GM21619 (cell line): ENCODE data around the gene SLC35A3.
A peak's percentile ranks its signal among the peaks of the same experiment; 100 is the strongest.
"Not testable (repeated sequence)": the region's sequence is repeated elsewhere in the genome, so short reads cannot be mapped to it uniquely, and the experiment has no call there.

Experiments
- ATAC-seq: cut with Tn5 transposase; IDR thresholded peaks from one replicate; pipeline ENCODE4 v1.9.1; 2021; ENCODE audit not compliant: unreplicated experiment

Gene SLC35A3

GRCh38 chr1:100028765-100029164 is 59.0 kb downstream of the SLC35A3 start:
- no peak for ATAC-seq

- ATAC-seq: no peak
Observed at GRCh38 chr1:100034470-100034869, 64.7 kb downstream of the SLC35A3 start.

- no peak for ATAC-seq
Observed at GRCh38 chr1:100035214-100035613, 65.4 kb downstream of the SLC35A3 start.

DNA sequence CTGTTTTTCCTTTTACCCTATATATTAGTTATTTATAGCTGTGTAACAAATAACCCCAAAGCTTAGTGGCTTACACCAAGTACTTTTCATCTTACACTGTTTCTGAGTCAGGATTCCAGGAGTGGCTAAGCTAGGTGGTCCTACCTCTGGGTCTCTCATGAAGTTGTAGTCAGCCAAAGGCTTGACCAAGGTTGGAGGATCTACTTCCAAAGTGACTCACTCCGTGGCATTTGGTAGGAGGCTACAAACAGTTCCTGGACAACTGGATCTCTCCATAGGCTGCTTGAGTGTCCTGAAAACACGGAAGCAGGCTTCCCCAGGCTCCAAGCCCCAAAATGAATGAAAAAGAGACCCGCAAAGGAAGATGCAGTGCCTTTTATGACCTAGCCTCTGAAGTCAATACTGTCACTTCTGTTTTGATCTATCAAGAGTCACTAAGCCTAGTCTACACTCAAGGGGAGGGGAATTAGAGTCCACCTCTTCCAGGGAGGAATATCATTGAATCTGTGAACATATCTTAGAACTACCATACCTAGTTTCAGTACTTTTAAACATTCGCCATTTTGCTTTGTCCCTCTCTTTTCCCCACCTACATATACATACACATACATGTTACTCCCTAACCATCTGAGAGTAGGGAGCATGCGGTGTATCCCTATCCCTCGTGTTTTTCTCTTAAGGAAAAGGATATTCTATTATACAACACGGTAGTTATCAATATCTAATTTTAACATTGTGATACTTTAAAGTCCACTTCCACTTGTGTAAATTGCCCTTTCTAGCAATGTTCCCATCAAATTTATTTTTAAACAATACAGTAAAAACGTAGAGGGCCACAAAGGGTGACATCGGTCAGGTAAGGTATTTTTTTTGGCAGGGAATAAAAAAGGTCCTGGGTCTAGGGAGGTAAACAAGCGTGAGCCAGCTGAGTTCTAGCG is 67.2 kb downstream of the SLC35A3 start:
- no peak for ATAC-seq

DNA sequence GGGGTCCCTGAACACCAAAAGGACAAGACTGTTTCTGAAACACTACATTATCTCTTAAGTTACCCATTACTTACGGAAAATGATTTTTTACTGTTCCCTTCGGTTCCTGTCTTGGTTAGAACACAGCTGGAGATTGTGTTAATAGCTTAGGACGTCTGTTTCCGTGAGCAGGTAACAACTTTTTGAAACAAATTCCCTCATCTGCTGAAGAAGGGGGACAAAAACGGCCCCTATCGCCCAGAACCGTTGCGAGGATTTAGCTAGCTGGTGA is 67.8 kb downstream of the SLC35A3 start:
- no peak for ATAC-seq

- ATAC-seq: peak; percentile 75
Observed at GRCh38 chr1:100037927-100038659, 68.3 kb downstream of the SLC35A3 start.

DNA sequence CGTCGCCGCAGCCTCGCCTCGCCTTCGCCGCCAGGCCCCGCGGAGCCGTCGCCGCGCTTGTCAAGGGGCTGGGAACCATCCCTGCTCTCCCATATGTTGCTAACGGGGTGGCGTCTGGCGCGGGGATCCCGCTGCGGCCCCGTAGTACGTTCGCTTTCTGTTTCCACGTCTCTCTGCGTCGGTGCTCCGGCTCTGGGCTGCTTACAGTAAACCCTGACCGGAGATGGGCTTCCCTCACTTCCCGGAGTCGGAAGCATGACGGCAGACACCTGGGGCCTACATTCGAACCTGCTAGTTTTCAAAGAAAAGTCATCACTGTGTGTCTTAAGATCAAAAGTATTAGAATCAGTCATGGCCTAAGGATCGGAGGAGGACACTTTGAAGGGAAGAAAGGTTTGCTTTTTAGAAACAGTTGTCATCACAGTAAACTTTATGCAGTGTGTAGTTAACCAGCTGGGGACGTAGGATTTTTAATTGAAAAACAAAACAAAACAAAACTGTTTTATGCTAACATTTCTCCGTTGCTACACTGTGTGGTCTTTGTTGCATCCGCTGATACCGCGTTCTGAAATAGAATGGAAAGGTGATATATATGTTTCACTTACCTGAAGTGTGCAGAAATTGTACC is 69.0 kb downstream of the SLC35A3 start:
- peak; percentile 53 for ATAC-seq

GRCh38 chr1:100039591-100039990 is 69.8 kb downstream of the SLC35A3 start:
- no peak for ATAC-seq

DNA sequence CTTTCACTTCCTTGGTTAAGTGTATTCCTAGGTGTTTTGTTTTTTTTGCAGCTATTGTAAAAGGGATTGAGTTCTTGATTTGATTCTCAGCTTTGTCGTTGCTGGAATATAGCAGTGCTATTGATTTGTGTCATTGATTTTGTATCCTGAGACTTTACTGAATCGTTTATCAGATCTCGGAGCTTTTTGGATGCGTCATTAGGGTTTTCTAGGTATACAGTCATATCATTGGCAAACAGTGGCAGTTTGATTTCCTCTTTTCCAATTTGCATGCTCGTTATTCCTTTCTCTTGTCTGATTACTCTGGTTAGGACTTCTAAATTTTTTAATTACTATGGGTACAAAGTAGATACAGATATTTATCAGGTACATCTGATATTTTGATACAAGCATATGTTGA is 75.4 kb downstream of the SLC35A3 start:
- no peak for ATAC-seq

GRCh38 chr1:100047235-100047708 is 77.5 kb downstream of the SLC35A3 start:
- ATAC-seq: not testable (repeated sequence)

DNA sequence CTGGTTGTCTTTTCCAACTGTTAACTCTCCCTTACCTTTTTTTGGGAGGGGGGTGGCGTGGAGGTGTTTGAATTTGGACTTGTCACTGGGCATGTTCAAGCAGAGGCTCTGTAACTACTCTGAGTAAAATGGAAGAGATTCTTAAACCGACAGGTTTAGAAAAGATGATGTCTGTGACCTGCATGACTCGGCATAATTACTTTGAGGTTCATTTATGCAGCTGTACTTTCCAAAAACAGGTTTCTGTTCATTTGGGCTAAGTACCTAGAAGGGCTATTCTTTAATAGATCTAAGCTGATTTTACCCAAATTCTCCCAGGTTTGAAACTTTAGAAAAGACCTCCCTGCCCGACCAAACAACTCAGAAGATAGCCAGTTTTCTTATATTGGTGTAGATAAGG is 80.3 kb downstream of the SLC35A3 start:
- no peak for ATAC-seq

DNA sequence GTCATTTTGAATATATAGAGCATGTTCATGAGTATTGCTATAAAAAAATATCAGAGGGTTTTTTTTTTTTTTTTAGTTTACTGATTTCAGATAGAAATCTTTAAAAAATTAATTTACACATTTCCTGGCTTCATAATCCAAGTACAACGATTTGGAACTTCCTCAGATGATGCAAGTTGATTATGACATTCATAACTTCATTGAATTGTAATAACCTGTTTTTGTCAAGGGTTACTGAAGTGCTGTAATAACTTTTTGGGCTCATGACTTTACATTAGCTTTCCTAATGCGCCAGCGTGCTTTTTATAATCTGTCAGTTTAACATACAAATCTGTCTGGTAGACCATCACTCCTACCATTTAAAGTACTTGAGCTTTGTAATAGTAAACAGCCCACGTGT is 81.6 kb downstream of the SLC35A3 start:
- no peak for ATAC-seq

DNA sequence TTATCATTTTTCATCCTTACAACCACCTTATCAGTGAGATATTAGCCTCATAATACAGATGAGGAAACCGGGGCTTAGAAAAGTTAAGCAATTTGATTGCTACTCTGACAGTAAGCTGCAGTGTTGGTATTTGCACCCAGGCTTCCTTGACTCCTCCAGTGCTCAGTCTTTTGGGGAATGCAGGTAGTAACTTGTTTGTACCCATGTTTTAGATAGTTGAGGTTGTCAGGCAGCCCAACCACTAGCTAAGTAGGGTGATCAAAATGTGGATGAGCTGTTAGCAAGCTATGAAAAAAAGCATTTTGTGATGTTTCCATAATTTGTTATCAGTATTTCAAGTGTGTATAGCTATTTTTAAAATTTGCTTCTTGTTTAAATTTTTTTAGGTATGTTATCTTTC is 82.1 kb downstream of the SLC35A3 start:
- no peak for ATAC-seq

GRCh38 chr1:100053119-100053518 is 83.3 kb downstream of the SLC35A3 start:
- no peak for ATAC-seq

- no peak for ATAC-seq
Observed at GRCh38 chr1:100053727-100054126, 83.9 kb downstream of the SLC35A3 start.

- no peak for ATAC-seq
Observed at GRCh38 chr1:100061681-100062080, 91.9 kb downstream of the SLC35A3 start.

DNA sequence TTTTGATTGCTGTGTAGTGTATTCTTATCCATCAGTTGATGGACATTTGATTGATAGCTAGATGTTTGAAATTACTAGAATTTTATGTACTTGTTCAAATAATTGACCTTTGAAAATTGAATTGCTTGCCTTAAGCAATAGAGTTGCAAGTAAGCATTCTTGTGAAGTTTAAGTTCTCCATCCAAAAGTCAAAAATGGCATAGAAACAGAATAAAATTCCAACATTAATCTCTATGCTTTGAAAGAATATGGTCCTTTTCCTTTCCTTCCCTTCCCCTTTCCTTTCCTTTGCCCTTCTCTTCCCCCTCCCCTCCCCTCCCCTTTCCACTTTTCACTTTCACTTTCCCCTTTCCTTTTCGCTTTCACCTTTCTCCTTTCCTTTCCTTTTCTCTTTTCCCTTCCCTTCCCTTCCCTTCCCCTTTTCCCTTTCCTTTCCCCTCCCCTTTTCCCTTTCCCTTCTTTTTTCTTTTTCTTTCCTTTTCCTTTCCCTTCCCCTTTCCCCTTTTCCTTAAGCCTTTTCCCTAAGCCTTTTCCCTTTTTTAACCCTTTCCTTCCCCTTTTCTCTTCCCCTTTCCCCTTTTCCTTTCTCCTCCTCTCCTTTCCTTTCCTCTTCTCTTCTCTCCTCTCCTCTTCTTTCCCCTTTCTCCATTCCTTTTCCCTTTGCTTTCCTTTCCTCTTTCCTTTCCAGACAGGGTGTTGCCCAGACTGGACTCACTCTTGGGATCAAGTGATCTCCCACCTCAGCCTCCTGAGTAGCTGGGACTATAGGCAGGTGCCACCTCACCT is 95.6 kb downstream of the SLC35A3 start:
- ATAC-seq: no peak

DNA sequence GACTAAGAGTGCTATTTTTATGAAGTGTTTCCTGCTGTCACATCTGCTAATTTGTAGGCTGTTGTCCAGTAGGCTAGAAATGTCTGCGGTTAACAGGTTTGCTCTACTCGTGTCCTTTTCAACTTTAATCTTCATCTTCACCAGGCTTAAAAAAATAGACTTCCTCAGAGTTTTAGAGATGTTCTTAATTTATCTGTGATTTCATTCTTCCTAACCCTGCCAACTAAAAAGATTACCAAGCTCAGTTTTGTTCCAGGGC is 96.1 kb downstream of the SLC35A3 start:
- ATAC-seq: no peak

- ATAC-seq: no peak
Observed at GRCh38 chr1:100070201-100070939, 100.6 kb downstream of the SLC35A3 start.

DNA sequence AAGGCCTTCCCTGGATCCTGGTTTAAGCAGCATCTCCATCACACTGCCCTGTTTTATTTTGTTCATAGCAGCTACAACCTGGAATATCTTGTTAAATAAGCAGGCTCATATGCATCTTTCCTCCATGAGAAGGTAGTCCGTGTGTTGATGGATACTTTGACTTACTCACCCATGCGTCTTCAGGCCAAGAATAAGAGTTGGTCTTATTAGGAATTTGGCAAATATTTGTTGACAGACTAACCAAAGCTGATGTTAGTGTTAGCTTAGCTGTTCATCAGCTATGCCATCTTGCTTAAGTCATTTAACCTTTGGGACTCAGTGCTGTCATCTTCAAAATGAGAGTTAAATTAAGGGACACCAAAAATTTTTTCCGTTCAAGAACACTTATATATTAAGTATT is 103.7 kb downstream of the SLC35A3 start:
- no peak for ATAC-seq
